ENCODE measurements around the gene INSIG2. TPM values are rescaled to one million over a fixed set of nuclear protein-coding genes. Genes with fewer than 3 reads are reported as not detected.

INSIG2 gene
- total and polyA plus RNA-seq, 2 experiments from 2014 or later, result 8.1 to 15.1 TPM

GRCh38 chr2:118065015-118065706 lies 23.1 kb upstream of the INSIG2 start:
- H3K9me2 ChIP-seq (ENCODE audit: insufficient read depth), result no peaks in the 10 kb centered on the region
- Mint-ChIP-seq H3K4me3 (no peak overlapping the region), H3K27me3 (ENCODE audit: insufficient read depth, low read depth, poor library complexity) (no peaks in the 10 kb centered on the region), H3K4me1 (no peaks in the 10 kb centered on the region; the same call in 2 of the 3 replicates), H3K27ac (no peak overlapping the region), H3K36me3 (ENCODE audit: low read depth) (no peaks in the 10 kb centered on the region), H3K9me3 (no peaks in the 10 kb centered on the region)
- H3K27me3 ChIP-seq (ENCODE audit: insufficient read depth), result no peaks in the 10 kb centered on the region
- TF ChIP-seq POLR2AphosphoS5 (IDR thresholded peaks at IDR 0.05; ENCODE audit: low read depth), result no peak
- no peak for TF ChIP-seq CREB1 (CRISPR knock-in tag; IDR thresholded peaks at IDR 0.05; ENCODE audit: low read depth)
- no peak for TF ChIP-seq ETS1 (IDR thresholded peaks at IDR 0.05)
- no peak for TF ChIP-seq ZNF462 (CRISPR knock-in tag; IDR thresholded peaks at IDR 0.05)
- TF ChIP-seq CTCF (conservative IDR thresholded peaks at IDR 0.05; ENCODE audit: low read depth in 2 of 2), result no peak
- no peaks in the 10 kb centered on the region for H4K20me1 ChIP-seq (replicated peaks; ENCODE audit: insufficient read depth)
- H3F3A ChIP-seq (replicated peaks; ENCODE audit: low read depth), result no peaks in the 10 kb centered on the region
- no peak overlapping the region for H3K27ac ChIP-seq (ENCODE audit: low read depth)
- no peak overlapping the region for H3K4me3 ChIP-seq
- ATAC-seq, result no peak
- H3K79me2 ChIP-seq (replicated peaks; ENCODE audit: insufficient read depth), result no peaks in the 10 kb centered on the region
- no peak for DNase-seq (ENCODE audit: low spot score)
- H3K4me2 ChIP-seq, result no peak overlapping the region
- no peaks in the 10 kb centered on the region for H3K36me3 ChIP-seq (ENCODE audit: insufficient read depth)
- no peaks in the 10 kb centered on the region for H3K4me1 ChIP-seq (ENCODE audit: insufficient read depth)
- no peak overlapping the region for H2AFZ ChIP-seq

Data from GM23338 (cell line).